GM12864 (cell line): ENCODE measurements around the gene SAA1.
"Not testable (repeated sequence)": the region's sequence is repeated elsewhere in the genome, so short reads cannot be mapped to it uniquely, and the experiment has no call there.

Experiments
- DNase-seq: peaks from one replicate; pipeline ENCODE4 v3.0.0-alpha.2; 2011; ENCODE audit warnings: low read depth
- H3K4me3 ChIP-seq: 2 replicates; pipeline ENCODE4 v1.5.1; 2011; ENCODE audit warnings: mild to moderate bottlenecking, low read depth, low read length, control low read depth
- CTCF ChIP-seq: IDR thresholded peaks from 2 replicates; pipeline ENCODE4 v1.5.1; 2011; ENCODE audit warnings: low read depth, mild to moderate bottlenecking, moderate library complexity, low read length, control low read depth, inconsistent platforms; ENCODE audit errors: missing control alignments

SAA1 gene

DNA sequence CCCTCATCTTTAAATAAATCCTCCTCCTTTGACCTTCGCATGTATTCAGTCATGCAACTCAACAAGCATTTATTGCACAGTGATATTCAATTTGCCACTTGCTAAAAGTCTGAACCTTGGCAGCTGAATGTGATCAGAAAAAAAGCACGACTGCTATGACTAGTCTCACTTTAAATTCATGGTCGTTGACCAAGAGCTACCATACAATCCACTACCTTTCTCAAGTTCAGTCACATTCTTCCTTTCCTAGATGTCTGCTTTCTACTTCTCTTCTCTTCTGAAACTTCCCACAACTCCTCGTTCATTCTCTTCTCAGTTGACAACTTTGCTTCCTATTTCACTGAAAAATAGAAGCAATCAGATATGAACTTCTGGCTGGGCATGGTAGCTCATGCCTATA lies 2.0 kb upstream of the SAA1 start:
- no peak for TF ChIP-seq CTCF
- H3K4me3 ChIP-seq: no peak overlapping the region
- DNase-seq: no peak

GRCh38 chr11:18264677-18265555 lies 1.1 kb upstream of the SAA1 start:
- TF ChIP-seq CTCF: no peak
- DNase-seq: no peak
- H3K4me3 ChIP-seq: no peak overlapping the region

- DNase-seq, H3K4me3 ChIP-seq: not testable (repeated sequence)
These were observed 1.5 kb downstream of the SAA1 start for GRCh38 chr11:18267335-18268133.

- DNase-seq: not testable (repeated sequence)
These were observed 3.2 kb downstream of the SAA1 start for GRCh38 chr11:18269252-18269651.

GRCh38 chr11:18270102-18270501 lies 4.0 kb downstream of the SAA1 start:
- H3K4me3 ChIP-seq: no peak overlapping the region
- DNase-seq: no peak
- no peak for TF ChIP-seq CTCF

More at GRCh38 chr11:18269252-18269651, 3.2 kb downstream of the SAA1 start:
- H3K4me3 ChIP-seq: not testable (repeated sequence)

GRCh38 chr11:18271206-18271605 lies 5.1 kb downstream of the SAA1 start:
- no peak for DNase-seq

GRCh38 chr11:18277565-18278271 lies 11.7 kb downstream of the SAA1 start:
- no peak for DNase-seq

More at GRCh38 chr11:18271206-18271605, 5.1 kb downstream of the SAA1 start:
- no peak overlapping the region for H3K4me3 ChIP-seq
- TF ChIP-seq CTCF: no peak

More at GRCh38 chr11:18277565-18278271, 11.7 kb downstream of the SAA1 start:
- no peak for TF ChIP-seq CTCF
- H3K4me3 ChIP-seq: no peak overlapping the region
